CD8-positive, alpha-beta memory T cell (primary cell): ENCODE data around the gene SLC36A4. TPM values are rescaled to one million over a fixed set of nuclear protein-coding genes. Genes with fewer than 3 reads are reported as not detected.

Source experiments
- CTCF ChIA-PET: fragments of 350-600 bp; sonication (Branson Sonifier 250); formaldehyde crosslinking; loops from one replicate; lab custom pipeline; 2021; ENCODE audit warnings: antibody characterized with exemption; lab: Charles Lee
- POLR2A ChIA-PET: fragments of 350-600 bp; sonication (Branson Sonifier 250); formaldehyde crosslinking; loops from one replicate; lab custom pipeline; 2021; ENCODE audit warnings: antibody characterized with exemption; lab: Charles Lee
- DNase-seq, 5 donors: peaks; one replicate each; pipeline versions ENCODE4 v3.0.0 to v3.0.0-alpha.2; 2020 to 2022; ENCODE audit warnings: mixed read lengths in 1 of 5
- H3K27ac ChIP-seq: one replicate; pipeline ENCODE4 v1.7.0; 2013; ENCODE audit warnings: low read depth, mild to moderate bottlenecking, low read length, moderate library complexity
- H3K27me3 ChIP-seq: 2 replicates; pipeline ENCODE4 v1.7.0; 2013; ENCODE audit warnings: low read length, mild to moderate bottlenecking; ENCODE audit not compliant: insufficient read depth, poor library complexity, severe bottlenecking
- H3K36me3 ChIP-seq: 2 replicates; pipeline ENCODE4 v1.7.0; 2013; ENCODE audit warnings: mild to moderate bottlenecking, low read length, moderate library complexity; ENCODE audit not compliant: insufficient read depth
- H3K4me1 ChIP-seq: 2 replicates; pipeline ENCODE4 v1.7.0; 2013; ENCODE audit warnings: mild to moderate bottlenecking, low read length, moderate library complexity; ENCODE audit not compliant: insufficient read depth
- H3K4me3 ChIP-seq: 2 replicates; pipeline ENCODE4 v1.7.0; 2013; ENCODE audit warnings: mild to moderate bottlenecking, low read length
- H3K9me3 ChIP-seq: 2 replicates; pipeline ENCODE4 v1.7.0; 2013; ENCODE audit warnings: mild to moderate bottlenecking, low read length
- H3K27ac Mint-ChIP-seq, 8 donors: one replicate each; pipeline ENCODE4 v1.8.0; 2020 to 2021; ENCODE audit warnings: mixed read lengths in 8 of 8, mild to moderate bottlenecking in 6 of 8, inconsistent platforms in 3 of 8, moderate library complexity in 3 of 8
- H3K27me3 Mint-ChIP-seq, 2 donors: one replicate each; pipeline ENCODE4 v1.8.0; 2020 to 2021; ENCODE audit warnings: mixed read lengths in 2 of 2, mild to moderate bottlenecking in 1 of 2, moderate library complexity in 1 of 2
- H3K36me3 Mint-ChIP-seq, 3 donors: one replicate each; pipeline ENCODE4 v1.8.0; 2020 to 2021; ENCODE audit warnings: mixed read lengths in 3 of 3, inconsistent platforms in 1 of 3, mild to moderate bottlenecking in 1 of 3
- H3K4me1 Mint-ChIP-seq, 3 donors: one replicate each; pipeline ENCODE4 v1.8.0; 2020 to 2021; ENCODE audit warnings: mixed read lengths in 3 of 3, inconsistent platforms in 1 of 3, mild to moderate bottlenecking in 1 of 3
- H3K4me3 Mint-ChIP-seq, 7 donors: one replicate each; pipeline ENCODE4 v1.8.0; 2020 to 2021; ENCODE audit warnings: mixed read lengths in 7 of 7, mild to moderate bottlenecking in 6 of 7, moderate library complexity in 4 of 7, inconsistent platforms in 2 of 7
- H3K9me3 Mint-ChIP-seq, 5 donors: one replicate each; pipeline ENCODE4 v1.8.0; 2020 to 2022; ENCODE audit warnings: mixed read lengths in 5 of 5, mild to moderate bottlenecking in 3 of 5, moderate library complexity in 2 of 5, inconsistent platforms in 1 of 5
- polyA plus RNA-seq: library from polyadenylated mRNA; unstranded; fragments of 300-500 nt; fragmentation: Illumina TruSeq; gene quantifications from one replicate; pipeline ENCODE4 v1.2.3, GENCODE V29; 2021
- total RNA-seq, 2 experiments: library from RNA; stranded (reverse); gene quantifications; one replicate each; pipeline ENCODE4 v1.2.3, GENCODE V29; 2021

The SLC36A4 gene
- total and polyA plus RNA-seq, 3 experiments from 2014 or later, result 13.3 to 21.0 (median 15.9) TPM

DNA sequence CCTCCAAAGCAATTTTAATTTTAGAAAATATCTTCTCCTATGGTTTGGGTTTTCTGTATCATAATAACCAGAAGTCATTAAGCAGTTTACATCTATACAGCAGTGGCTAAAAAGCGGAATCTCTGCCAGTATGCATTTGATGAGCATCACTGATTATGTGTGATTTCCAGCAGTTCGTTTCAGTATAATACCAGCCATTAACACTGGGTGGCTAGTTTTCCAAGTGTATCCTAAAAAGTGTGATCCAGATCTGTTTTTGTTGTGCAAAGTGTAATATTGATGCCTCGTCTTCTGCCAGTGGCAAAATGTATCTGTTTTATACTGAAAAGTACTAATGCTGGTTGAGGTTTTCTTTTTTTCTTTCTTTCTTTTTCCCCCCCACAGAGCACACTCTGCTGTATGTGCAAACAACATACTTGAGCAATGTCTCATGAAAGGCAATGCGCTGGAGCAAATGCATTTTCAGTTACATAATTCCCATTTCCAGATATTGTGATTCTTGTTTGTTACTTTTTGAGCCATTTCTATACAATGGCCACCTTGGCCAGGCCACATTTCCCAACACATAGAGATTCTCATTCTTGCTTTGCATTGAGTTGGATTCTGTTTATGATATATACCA, 64.2 kb downstream of the SLC36A4 start:
- H3K4me1 ChIP-seq, result no peaks in the 10 kb centered on the region
- ChIA-PET POLR2A (no interaction called here), CTCF (no interaction called here)
- Mint-ChIP-seq H3K4me1 (no peaks in the 10 kb centered on the region), H3K4me3 (no peak overlapping the region), H3K9me3 (peaks cover 0 to 2% (median 0%) of the 10 kb centered on the region in 5 donors), H3K27ac (no peak overlapping the region), H3K36me3 (no peaks in the 10 kb centered on the region), H3K27me3 (peaks cover 0 to 3% of the 10 kb centered on the region in 2 donors)
- H3K27me3 ChIP-seq, result no peaks in the 10 kb centered on the region
- no peaks in the 10 kb centered on the region for H3K36me3 ChIP-seq
- no peak overlapping the region for H3K27ac ChIP-seq
- H3K4me3 ChIP-seq, result no peak overlapping the region
- H3K9me3 ChIP-seq, result no peaks in the 10 kb centered on the region
- DNase-seq, result no peak

GRCh38 chr11:93132836-93133235, 65.0 kb downstream of the SLC36A4 start:
- H3K27ac ChIP-seq, result no peak overlapping the region
- Mint-ChIP-seq H3K27ac (no peak overlapping the region), H3K9me3 (peaks cover 0 to 2% (median 0%) of the 10 kb centered on the region in 5 donors), H3K36me3 (no peaks in the 10 kb centered on the region), H3K4me1 (no peaks in the 10 kb centered on the region), H3K4me3 (no peak overlapping the region), H3K27me3 (peaks cover 0 to 6% of the 10 kb centered on the region in 2 donors)
- ChIA-PET CTCF (no interaction called here), POLR2A (no interaction called here)
- H3K4me3 ChIP-seq, result no peak overlapping the region
- no peaks in the 10 kb centered on the region for H3K36me3 ChIP-seq
- DNase-seq, result no peak
- no peaks in the 10 kb centered on the region for H3K9me3 ChIP-seq
- H3K4me1 ChIP-seq, result no peaks in the 10 kb centered on the region
- H3K27me3 ChIP-seq, result no peaks in the 10 kb centered on the region

- peaks cover 0 to 12% of the 10 kb centered on the region in 2 donors for H3K27me3 Mint-ChIP-seq
- no peaks in the 10 kb centered on the region for H3K4me1 Mint-ChIP-seq
- POLR2A ChIA-PET, result no interaction called here
- no peak for DNase-seq
- H3K9me3 Mint-ChIP-seq, result peaks cover 0 to 2% (median 0%) of the 10 kb centered on the region in 5 donors
- CTCF ChIA-PET, result no interaction called here
- no peak overlapping the region for H3K4me3 ChIP-seq
- no peaks in the 10 kb centered on the region for H3K36me3 Mint-ChIP-seq
- H3K27me3 ChIP-seq, result no peaks in the 10 kb centered on the region
- no peak overlapping the region for H3K4me3 Mint-ChIP-seq
- no peaks in the 10 kb centered on the region for H3K36me3 ChIP-seq
- no peaks in the 10 kb centered on the region for H3K9me3 ChIP-seq
- H3K4me1 ChIP-seq, result no peaks in the 10 kb centered on the region
- no peak overlapping the region for H3K27ac ChIP-seq
- H3K27ac Mint-ChIP-seq, result no peak overlapping the region
Observed at GRCh38 chr11:93131709-93132108, 66.1 kb downstream of the SLC36A4 start.

- POLR2A ChIA-PET, result no interaction called here
- H3K4me3 Mint-ChIP-seq, result no peak overlapping the region
- CTCF ChIA-PET, result no interaction called here
Observed at GRCh38 chr11:93128574-93128973, 69.2 kb downstream of the SLC36A4 start.

DNA sequence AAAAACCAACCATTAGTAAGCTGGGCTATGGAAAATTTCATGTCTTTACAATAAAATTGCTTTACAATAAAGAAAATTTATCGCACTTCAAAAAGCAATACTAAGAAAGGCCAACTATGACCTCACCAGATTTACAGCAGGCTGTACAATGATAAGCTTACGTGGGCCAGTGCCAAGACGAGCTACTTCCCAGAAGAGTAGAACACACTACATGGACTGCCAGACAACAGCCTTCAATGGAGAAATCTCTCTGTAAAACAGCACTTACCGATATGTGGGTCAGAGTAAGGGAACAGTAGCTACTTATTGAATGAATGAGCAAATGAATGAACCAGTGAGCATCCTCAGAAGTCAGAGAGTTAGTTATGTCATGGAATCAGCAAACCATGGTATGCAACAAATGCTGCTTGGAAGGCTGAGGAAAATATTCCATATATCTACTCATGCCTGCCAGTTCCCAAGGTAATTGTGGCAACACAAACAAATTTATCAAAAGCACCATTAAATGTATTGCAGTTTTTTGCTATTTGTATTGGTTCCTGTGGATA, 74.4 kb downstream of the SLC36A4 start:
- H3K27ac Mint-ChIP-seq, result no peak overlapping the region
- no peak overlapping the region for H3K27ac ChIP-seq
- H3K4me3 Mint-ChIP-seq, result no peak overlapping the region
- H3K4me3 ChIP-seq, result no peak overlapping the region
- H3K27me3 Mint-ChIP-seq, result peaks cover 6 to 21% of the 10 kb centered on the region in 2 donors
- ChIA-PET CTCF (no interaction called here), POLR2A (no interaction called here)
- no peaks in the 10 kb centered on the region for H3K4me1 Mint-ChIP-seq
- no peaks in the 10 kb centered on the region for H3K27me3 ChIP-seq
- H3K36me3 Mint-ChIP-seq, result no peaks in the 10 kb centered on the region
- DNase-seq, result no peak
- H3K9me3 Mint-ChIP-seq, result peaks cover 0 to 6% (median 4%) of the 10 kb centered on the region in 5 donors
- no peaks in the 10 kb centered on the region for H3K4me1 ChIP-seq
- no peaks in the 10 kb centered on the region for H3K36me3 ChIP-seq
- H3K9me3 ChIP-seq, result no peaks in the 10 kb centered on the region

More at GRCh38 chr11:93128574-93128973, 69.2 kb downstream of the SLC36A4 start:
- no peak overlapping the region for H3K27ac ChIP-seq
- no peaks in the 10 kb centered on the region for H3K36me3 ChIP-seq
- no peaks in the 10 kb centered on the region for H3K27me3 ChIP-seq
- Mint-ChIP-seq H3K9me3 (peaks cover 0 to 6% (median 4%) of the 10 kb centered on the region in 5 donors), H3K27ac (no peak overlapping the region), H3K4me1 (no peaks in the 10 kb centered on the region), H3K27me3 (peaks cover 4 to 20% of the 10 kb centered on the region in 2 donors), H3K36me3 (no peaks in the 10 kb centered on the region)
- no peaks in the 10 kb centered on the region for H3K9me3 ChIP-seq
- H3K4me3 ChIP-seq, result no peak overlapping the region
- no peak for DNase-seq
- no peaks in the 10 kb centered on the region for H3K4me1 ChIP-seq

- H3K27ac ChIP-seq, result no peak overlapping the region
- Mint-ChIP-seq H3K27me3 (peaks cover 7 to 23% of the 10 kb centered on the region in 2 donors), H3K36me3 (no peaks in the 10 kb centered on the region), H3K4me3 (no peak overlapping the region), H3K27ac (no peak overlapping the region), H3K9me3 (peaks cover 0 to 6% (median 4%) of the 10 kb centered on the region in 5 donors), H3K4me1 (no peaks in the 10 kb centered on the region)
- H3K4me1 ChIP-seq, result no peaks in the 10 kb centered on the region
- H3K36me3 ChIP-seq, result no peaks in the 10 kb centered on the region
- POLR2A ChIA-PET, result no interaction called here
- no peaks in the 10 kb centered on the region for H3K27me3 ChIP-seq
- H3K4me3 ChIP-seq, result no peak overlapping the region
- no peaks in the 10 kb centered on the region for H3K9me3 ChIP-seq
- no peak for DNase-seq
- CTCF ChIA-PET, result no interaction called here
Observed at GRCh38 chr11:93122535-93123235, 75.1 kb downstream of the SLC36A4 start.

DNA sequence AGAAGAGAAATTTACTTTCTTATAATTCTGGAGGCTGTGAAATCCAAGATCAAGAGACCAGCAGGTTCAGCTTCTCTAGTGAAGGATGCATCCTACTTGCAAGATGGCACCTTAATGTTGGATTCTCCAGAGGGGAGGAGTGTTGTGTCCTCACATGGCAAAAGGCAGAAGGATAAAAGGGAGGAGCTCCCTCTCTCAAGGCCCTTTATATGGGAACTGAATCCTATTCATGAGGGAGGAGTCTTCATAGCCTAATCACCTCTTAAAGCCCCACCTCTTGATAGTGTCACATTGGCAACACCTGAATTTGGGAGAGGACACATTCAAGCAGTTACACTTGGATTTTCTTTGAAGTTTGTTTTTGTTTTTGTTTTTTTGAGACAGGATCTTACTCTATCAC, 79.5 kb downstream of the SLC36A4 start:
- Mint-ChIP-seq H3K9me3 (no peaks in the 10 kb centered on the region), H3K36me3 (no peaks in the 10 kb centered on the region), H3K4me1 (no peaks in the 10 kb centered on the region), H3K4me3 (no peak overlapping the region), H3K27ac (no peak overlapping the region), H3K27me3 (peaks cover 7 to 24% of the 10 kb centered on the region in 2 donors)
- no peak overlapping the region for H3K27ac ChIP-seq
- no peaks in the 10 kb centered on the region for H3K9me3 ChIP-seq
- ChIA-PET POLR2A (no interaction called here), CTCF (no interaction called here)
- no peak overlapping the region for H3K4me3 ChIP-seq
- no peaks in the 10 kb centered on the region for H3K36me3 ChIP-seq
- H3K4me1 ChIP-seq, result no peaks in the 10 kb centered on the region
- no peak for DNase-seq
- no peaks in the 10 kb centered on the region for H3K27me3 ChIP-seq

GRCh38 chr11:93117565-93117964, 80.2 kb downstream of the SLC36A4 start:
- no peak overlapping the region for H3K27ac ChIP-seq
- CTCF ChIA-PET, result no interaction called here
- H3K36me3 ChIP-seq, result no peaks in the 10 kb centered on the region
- no peaks in the 10 kb centered on the region for H3K27me3 ChIP-seq
- no peaks in the 10 kb centered on the region for H3K4me1 ChIP-seq
- POLR2A ChIA-PET, result no interaction called here
- H3K9me3 ChIP-seq, result no peaks in the 10 kb centered on the region
- H3K27me3 Mint-ChIP-seq, result peaks cover 7 to 26% of the 10 kb centered on the region in 2 donors
- DNase-seq, result no peak
- H3K4me3 ChIP-seq, result no peak overlapping the region
- H3K27ac Mint-ChIP-seq, result no peak overlapping the region
- no peak overlapping the region for H3K4me3 Mint-ChIP-seq
- no peaks in the 10 kb centered on the region for H3K9me3 Mint-ChIP-seq
- H3K36me3 Mint-ChIP-seq, result no peaks in the 10 kb centered on the region
- no peaks in the 10 kb centered on the region for H3K4me1 Mint-ChIP-seq
